ENCODE results near the gene RPAP3.

Gene RPAP3

GRCh38 chr12:47611906-47612305 is 93.9 kb downstream of the RPAP3 start:
- in situ Hi-C loops (cut with HindIII; ENCODE audit: low sequenced_read_pairs): no loop called here

Measured in endothelial cell of hepatic sinusoid (primary cell).